ENCODE data around the gene FRMPD1. TPM values are rescaled to one million over a fixed set of nuclear protein-coding genes. Genes with fewer than 3 reads are reported as not detected.
A peak's percentile ranks its signal among the peaks of the same experiment; 100 is the strongest.

The FRMPD1 gene
- total and polyA plus RNA-seq, 2 of the 4 experiments (the other 2 are of a cell fraction): not detected

- H2BK5ac ChIP-seq (ENCODE audit: low read depth, low read length, poor library complexity, severe bottlenecking): no peak overlapping the region
- H3K27me3 ChIP-seq (ENCODE audit: control insufficient read depth, insufficient read depth, low read length): peaks cover 5% of the 10 kb centered on the region
- H3K4me1 ChIP-seq (ENCODE audit: control insufficient read depth, insufficient read depth, low read length): peaks cover 4% of the 10 kb centered on the region
- no peak overlapping the region for H3K27ac ChIP-seq (ENCODE audit: insufficient read depth, low read length)
- no peak overlapping the region for H4K91ac ChIP-seq (ENCODE audit: insufficient read depth, low read depth, low read length)
- ChIA-PET POLR2A (ENCODE audit: unreplicated experiment) (no interaction called here), CTCF (interaction anchor here (0.6 kb wide), 1 partner anchor 59 kb away, joined by 5 read pairs; no protein-coding TSS in a partner anchor)
- H2AK9ac ChIP-seq (replicated peaks; ENCODE audit: low read depth, low read length, poor library complexity): no peak overlapping the region
- peaks cover 3% of the 10 kb centered on the region for H3K9me1 ChIP-seq (ENCODE audit: insufficient read depth, low read length)
- no peak overlapping the region for H2BK120ac ChIP-seq (ENCODE audit: low read depth, low read length)
- ATAC-seq (ENCODE audit: low read depth) (no peak), DNase-seq (peak; percentile 32)
- intact Hi-C loops (cut with micrococcal nuclease) (no loop called here), dilution Hi-C loops (cut with HindIII; ENCODE audit: low sequenced_read_pairs, unreplicated experiment) (no loop called here), in situ Hi-C loops (cut with MboI; ENCODE audit: low sequenced_read_pairs) (no loop called here)
- no TSS peak for BruUV-seq (replicated peaks)
- H4K20me1 ChIP-seq (ENCODE audit: insufficient read depth, low read length): no peaks in the 10 kb centered on the region
- no peak overlapping the region for H3K23ac ChIP-seq (ENCODE audit: low read depth, low read length)
- no peak overlapping the region for H3K4me2 ChIP-seq (ENCODE audit: low read depth, low read length)
- H3K4me3 ChIP-seq (ENCODE audit: insufficient read depth, low read depth, low read length): no peak overlapping the region
- no peak overlapping the region for H2AK5ac ChIP-seq (ENCODE audit: low read depth, low read length)
- no peaks in the 10 kb centered on the region for H3K9me3 ChIP-seq (ENCODE audit: control insufficient read depth, insufficient read depth, low read length)
- H2AFZ ChIP-seq (replicated peaks; ENCODE audit: low read length, poor library complexity): no peak overlapping the region
- no peak overlapping the region for H3K56ac ChIP-seq (ENCODE audit: extremely low read depth, insufficient read depth, low read length)
- no peak overlapping the region for H2BK15ac ChIP-seq (ENCODE audit: low read depth, low read length)
- no peak overlapping the region for H3K9ac ChIP-seq (ENCODE audit: low read depth, low read length)
- no peak overlapping the region for H4K5ac ChIP-seq (ENCODE audit: low read depth, low read length)
- WGBS, 2 experiments (ENCODE audit: extremely low coverage in 2 of 2, insufficient read length in 1 of 2): no CpG with 5 or more reads among the region's 4 CpGs
- no peak overlapping the region for H4K8ac ChIP-seq (ENCODE audit: low read depth in 2 of 2, low read length in 2 of 2)
- no peaks in the 10 kb centered on the region for H3K36me3 ChIP-seq (ENCODE audit: control insufficient read depth, insufficient read depth, low read length)
- no peaks in the 10 kb centered on the region for H3K79me1 ChIP-seq (ENCODE audit: low read depth in 1 of 2, low read length in 2 of 2)
- H2BK20ac ChIP-seq (ENCODE audit: low read depth, low read length): no peak overlapping the region
- no peak overlapping the region for H3K18ac ChIP-seq (ENCODE audit: low read depth, low read length)
- TF ChIP-seq MAZ (IDR thresholded peaks at IDR 0.05; ENCODE audit: borderline replicate concordance, low read depth, low read length): no peak
- TF ChIP-seq POLR2A (IDR thresholded peaks at IDR 0.05; ENCODE audit: low read depth, low read length): no peak
- no peak for TF ChIP-seq RFX5 (IDR thresholded peaks at IDR 0.05; ENCODE audit: low read depth, low read length)
- TF ChIP-seq, protein P1, sequence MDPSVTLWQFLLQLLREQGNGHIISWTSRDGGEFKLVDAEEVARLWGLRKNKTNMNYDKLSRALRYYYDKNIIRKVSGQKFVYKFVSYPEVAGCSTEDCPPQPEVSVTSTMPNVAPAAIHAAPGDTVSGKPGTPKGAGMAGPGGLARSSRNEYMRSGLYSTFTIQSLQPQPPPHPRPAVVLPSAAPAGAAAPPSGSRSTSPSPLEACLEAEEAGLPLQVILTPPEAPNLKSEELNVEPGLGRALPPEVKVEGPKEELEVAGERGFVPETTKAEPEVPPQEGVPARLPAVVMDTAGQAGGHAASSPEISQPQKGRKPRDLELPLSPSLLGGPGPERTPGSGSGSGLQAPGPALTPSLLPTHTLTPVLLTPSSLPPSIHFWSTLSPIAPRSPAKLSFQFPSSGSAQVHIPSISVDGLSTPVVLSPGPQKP (IDR thresholded peaks at IDR 0.05; ENCODE audit: borderline replicate concordance, low read depth, low read length): no peak
- no peak for TF ChIP-seq CHD1 (IDR thresholded peaks at IDR 0.05; ENCODE audit: low read depth, low read length)
- TF ChIP-seq MAFK (IDR thresholded peaks at IDR 0.05; ENCODE audit: low read depth, low read length): no peak
- TF ChIP-seq RAD21 (IDR thresholded peaks at IDR 0.05; ENCODE audit: low read length): no peak
- no peak for TF ChIP-seq NFE2L2 (IDR thresholded peaks at IDR 0.05; ENCODE audit: low read depth, low read length)
- no peak for TF ChIP-seq SMC3 (IDR thresholded peaks at IDR 0.05; ENCODE audit: low read depth, low read length)
- no peak overlapping the region for H3K4ac ChIP-seq (ENCODE audit: low read depth, low read length)
- H3K14ac ChIP-seq (replicated peaks; ENCODE audit: low read depth, low read length): no peak overlapping the region
Observed at GRCh38 chr9:37622462-37622861, 28.3 kb upstream of the FRMPD1 start.

All from IMR-90 (cell line).